G401.6 (cell line): Measurements from ENCODE around the gene IGF2BP1.
A peak's percentile ranks its signal among the peaks of the same experiment; 100 is the strongest.
"Not testable (repeated sequence)": the region's sequence is repeated elsewhere in the genome, so short reads cannot be mapped to it uniquely, and the experiment has no call there.

Source experiments
- FAIRE-seq: peaks from 2 replicates; lab custom pipeline; 2012; peaks lifted over from hg19 to GRCh38; lab: Jason Lieb, UNC

IGF2BP1 gene

DNA sequence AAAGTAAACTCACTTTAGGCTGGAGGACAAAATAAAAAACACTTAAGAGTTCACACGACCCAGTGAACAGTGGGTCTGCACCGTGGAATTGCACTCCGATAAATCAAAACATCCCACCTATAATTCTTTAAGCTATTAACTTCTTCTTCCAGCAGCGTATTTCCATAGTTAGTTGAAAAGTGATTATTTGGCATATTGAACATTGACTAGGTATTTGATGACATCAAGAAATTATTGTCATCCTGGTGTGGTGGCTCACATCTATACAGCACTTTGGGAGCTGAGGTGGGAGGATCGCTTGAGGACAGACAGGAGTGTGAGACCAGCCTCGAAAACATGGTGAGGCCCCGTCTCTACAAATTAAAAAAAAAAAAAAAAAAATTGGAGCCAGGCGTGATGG lies 23.4 kb downstream of the IGF2BP1 start:
- no peak for FAIRE-seq

DNA sequence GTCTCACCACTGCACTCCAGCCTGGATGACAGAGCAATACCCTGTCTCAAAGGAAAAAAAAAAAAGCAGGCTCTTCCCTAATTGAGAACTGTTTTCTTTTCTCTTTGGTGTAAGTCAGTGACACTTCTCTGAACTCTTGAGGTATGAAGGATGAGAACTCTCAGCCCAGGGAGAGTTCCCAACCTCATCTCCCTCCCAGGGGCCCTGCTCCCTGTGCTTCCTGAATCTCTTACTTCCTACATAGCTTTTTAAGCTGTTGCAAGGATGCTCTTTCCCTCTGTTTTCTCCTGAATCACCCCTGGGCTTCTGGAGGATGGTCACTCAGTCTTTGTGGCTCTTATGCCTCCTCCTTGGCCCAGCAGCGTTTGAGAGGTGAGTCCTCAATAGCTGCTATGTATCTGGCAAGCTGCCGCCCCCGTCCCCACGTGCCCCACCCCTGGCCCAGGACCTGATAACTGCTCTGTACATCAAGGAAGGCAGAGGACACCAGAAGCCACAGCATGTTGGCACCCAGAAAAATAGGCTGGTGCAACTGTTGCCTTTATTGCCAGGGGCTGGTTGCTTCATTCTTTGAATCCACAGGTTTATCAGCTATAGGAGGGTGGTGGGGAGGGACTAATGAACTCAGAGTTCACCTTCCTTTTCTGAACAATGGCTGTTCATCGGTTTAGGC lies 24.0 kb downstream of the IGF2BP1 start:
- no peak for FAIRE-seq

DNA sequence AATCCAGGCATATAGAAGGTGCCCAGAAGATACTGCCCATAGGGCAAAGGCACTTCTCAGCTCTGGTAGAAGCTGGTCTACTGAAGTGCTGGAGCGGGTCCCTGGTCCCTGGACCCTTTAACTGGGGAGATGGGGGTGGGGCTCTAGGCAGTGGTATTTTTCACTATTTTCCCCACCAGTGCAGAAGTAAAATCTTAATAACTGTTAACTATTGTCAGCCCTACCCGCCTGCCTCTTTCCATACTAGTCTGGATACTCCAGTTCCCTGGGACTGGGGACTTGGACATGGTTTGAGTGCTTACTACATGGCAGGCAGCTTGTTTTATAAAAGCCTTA lies 24.6 kb downstream of the IGF2BP1 start:
- no peak for FAIRE-seq

DNA sequence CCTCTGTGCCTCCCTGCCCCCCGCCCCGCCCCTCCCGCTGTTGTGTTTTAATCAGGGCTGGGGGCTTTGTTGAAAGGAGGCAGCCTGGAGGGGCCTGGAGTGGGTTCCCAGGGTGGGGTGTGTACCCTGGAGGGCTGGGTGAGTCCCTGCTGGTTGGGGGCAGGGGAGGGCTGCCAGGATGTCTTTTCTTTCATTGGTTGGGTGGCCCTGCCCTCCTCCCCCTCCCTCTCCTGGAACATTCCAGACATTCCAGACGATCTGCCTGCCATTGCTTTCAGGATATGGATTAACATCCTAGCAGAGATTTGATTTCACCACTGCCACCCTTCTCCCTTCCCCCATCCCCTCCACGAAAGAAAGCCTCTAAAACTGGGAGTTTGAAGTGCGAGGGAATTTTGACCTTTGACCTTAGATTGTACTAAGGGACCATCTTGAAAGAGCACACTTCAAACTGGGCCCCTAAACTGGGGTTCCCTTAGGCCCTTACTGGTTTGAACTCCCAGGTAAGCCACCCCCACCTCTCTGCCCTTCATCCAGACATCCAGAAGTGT lies 25.3 kb downstream of the IGF2BP1 start:
- FAIRE-seq = no peak

DNA sequence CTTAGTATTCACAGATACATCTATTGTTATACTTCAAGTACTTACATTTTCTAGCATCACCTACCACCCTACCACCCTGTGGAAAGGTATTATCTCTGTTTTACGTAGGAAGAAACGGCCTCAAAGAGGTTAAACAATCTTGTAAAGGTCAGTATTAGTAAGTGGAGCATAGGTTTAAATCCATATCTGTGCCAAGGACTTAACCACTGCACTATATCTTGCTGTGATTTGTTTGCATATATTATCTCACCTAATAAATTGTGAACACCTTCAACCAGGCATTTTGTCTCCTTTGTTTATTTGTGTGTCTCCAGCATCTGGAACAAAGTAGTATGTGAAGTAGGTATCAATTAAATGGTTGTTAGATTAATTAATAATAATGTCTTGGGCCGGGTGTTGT lies 27.3 kb downstream of the IGF2BP1 start:
- FAIRE-seq = no peak

DNA sequence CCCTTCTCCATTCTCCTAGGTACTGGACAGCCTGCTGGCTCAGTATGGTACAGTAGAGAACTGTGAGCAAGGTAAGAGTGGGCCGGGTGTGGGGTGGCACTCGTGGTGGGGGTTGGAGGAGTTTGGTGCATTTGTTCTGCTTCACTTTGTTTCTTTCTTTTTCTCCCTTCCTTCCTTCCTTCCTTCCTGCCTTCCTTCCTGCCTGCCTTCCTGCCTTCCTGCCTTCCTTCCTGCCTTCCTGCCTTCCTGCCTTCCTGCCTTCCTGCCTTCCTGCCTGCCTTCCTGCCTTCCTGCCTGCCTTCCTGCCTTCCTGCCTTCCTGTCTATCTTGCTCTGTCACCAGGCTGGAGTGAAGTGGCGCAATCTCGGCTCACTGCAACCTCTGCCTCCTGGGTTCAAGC lies 29.3 kb downstream of the IGF2BP1 start:
- FAIRE-seq = not testable (repeated sequence)

DNA sequence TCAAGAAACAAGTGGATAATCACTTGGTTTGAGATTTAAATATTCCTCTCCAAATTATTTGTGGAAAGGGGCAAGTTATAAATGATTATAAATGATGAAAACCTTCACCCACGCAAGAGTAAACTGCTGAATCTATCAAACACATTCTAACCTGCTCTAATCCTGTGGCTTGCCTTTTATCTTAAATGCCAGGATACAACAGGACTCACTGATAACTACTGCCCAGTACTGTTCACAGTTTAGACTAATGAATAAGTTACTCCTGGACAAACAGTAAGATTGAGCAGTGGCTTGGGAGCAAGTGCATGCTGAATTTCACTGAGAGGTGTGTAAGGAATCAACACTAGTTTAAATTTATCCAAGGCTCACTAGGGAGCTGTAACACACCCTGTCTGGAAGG lies 31.1 kb downstream of the IGF2BP1 start:
- no peak for FAIRE-seq

DNA sequence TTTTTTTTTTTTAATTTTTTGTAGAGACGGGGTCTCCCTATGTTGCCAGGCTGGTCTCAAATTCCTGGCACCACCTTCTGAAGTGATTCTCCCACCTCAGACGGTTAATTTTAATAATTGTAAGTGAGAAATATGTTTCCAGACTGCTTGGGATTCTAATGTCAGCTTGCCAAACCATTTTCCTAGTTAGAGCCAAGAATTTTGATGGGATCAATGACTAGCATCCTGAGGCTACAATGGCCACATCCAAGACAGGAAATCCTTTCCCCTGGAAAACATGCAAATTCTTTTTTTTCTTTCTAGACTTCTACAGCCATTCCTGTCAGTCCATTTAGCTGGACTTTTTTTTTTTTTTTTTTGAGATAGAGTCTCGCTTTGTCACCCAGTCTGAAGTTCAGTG lies 32.6 kb downstream of the IGF2BP1 start:
- FAIRE-seq = no peak

DNA sequence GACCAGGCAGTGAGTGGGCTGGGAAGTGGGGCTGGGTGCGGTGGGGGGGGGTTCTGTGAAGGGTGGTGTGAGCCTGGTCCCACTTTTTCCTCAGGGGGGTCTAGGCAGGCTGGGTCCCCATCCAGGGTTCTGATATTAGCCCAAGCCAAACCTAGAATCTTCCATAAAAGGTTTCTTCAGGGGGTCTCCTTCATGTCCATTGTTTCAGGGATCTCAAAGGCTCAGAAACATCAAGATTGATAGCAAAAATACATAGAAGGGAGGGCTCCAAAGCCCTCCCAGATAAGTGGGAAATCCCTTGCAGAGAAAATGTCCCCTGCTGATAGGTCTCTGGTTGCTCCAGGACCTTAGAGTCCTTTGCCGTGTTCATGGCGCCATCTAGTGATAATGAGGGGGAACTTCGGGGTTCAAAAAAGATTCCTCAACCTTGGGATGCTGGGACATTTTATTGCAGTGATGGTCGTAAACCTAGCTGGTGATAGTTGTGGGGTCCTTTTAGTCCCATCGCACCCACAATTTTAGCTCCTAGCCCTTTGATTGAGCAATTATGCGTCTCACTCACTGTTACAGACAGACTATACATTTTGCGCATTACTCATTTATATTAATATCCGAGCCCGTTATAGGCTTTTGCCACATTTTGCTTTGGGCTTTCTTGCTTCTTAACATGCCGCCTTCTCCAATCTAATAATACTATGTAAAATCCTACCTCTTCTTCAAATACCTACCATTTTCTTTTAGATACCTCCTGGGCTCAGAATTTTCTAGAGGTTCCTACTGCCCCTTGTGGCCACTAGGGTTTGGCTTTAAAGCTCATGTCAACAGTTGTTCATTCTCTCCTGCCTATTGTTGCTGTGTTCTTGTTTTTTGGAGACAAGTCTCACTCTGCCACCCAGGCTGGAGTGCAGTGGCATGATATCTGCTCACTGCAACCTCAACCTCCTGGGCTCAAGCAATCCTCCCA lies 35.1 kb downstream of the IGF2BP1 start:
- FAIRE-seq = peak; percentile 89

DNA sequence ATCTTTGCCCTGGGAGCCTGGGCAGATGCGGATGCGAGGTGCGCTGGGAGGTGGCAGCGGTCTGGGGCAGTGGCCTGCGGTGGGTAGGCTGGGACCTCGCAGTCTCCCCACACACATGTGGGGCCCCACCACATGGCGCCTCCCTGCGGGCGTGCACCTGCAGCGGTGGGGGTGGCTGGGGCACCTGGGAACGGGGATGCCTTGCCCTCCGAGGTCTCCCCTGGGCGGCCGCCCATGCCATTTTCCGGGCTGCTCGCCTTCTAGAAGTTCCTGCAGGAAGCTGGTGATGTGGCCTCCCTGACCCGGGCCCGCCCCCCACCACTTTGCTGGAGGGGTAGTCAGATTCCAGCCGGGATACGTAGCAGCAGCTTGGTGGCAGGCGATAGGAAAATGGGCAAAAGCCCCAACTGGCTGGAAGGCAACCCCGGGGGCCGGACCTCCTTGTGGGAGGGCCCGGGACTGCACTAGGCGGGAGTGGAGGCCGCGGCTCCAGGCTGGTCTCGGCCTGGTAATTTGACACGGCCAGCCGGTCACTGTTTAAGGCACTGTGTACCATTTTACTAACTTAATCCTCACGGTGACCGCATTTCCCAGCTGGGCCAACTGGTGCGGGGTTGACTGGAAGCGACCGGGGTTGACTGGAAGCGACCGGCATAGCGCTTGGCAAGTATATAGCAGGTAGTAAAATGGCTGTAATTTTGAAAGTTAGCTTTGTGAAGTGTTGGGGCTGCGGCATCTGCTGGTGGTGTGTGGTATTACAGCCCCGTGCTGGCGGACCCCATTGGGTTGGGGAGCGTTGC lies 38.5 kb downstream of the IGF2BP1 start:
- FAIRE-seq = no peak

DNA sequence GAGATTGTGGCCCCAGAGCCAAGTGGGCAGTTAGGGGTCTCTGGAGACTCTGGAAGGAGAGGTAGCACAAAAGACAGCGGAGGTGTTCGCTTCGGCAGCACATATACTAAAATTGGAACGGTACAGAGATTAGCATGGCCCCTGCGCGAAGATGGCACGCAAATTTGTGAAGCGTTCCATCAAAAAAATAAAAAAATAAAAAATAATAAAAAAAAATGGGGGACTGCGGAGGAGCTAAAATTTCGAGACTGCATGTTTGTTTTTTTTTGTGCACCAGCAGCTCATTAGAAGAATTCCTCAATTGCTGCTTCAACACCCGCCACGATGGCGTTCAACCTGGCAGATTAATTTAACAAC lies 39.1 kb downstream of the IGF2BP1 start:
- no peak for FAIRE-seq

DNA sequence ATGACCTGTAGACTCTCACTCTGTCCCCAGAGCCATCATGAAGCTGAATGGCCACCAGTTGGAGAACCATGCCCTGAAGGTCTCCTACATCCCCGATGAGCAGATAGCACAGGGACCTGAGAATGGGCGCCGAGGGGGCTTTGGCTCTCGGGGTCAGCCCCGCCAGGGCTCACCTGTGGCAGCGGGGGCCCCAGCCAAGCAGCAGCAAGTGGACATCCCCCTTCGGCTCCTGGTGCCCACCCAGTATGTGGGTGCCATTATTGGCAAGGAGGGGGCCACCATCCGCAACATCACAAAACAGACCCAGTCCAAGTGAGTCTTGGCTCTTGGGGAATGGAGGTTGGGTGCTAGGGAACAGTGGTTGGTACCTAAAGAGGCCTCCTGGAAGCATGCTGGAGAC lies 41.0 kb downstream of the IGF2BP1 start:
- no peak for FAIRE-seq

DNA sequence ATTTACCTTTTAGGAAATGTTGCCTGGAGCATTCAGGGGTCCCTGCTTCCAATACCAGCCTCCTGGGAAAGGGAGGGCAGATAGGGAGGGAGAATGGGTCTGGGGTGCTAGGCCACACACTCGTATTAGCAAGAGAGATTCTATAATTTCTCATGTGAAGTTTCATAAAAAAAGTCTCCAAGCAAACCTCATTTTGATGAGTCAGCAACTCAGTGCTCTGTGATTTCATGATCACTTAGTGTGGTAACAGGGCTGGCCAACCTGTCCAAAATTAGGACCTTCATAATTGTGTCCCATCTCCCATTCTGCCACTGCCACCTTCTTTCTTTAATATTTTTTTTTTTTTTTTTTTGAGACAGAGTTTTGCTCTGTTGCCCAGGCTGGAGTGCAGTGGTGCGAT lies 41.4 kb downstream of the IGF2BP1 start:
- FAIRE-seq = no peak

DNA sequence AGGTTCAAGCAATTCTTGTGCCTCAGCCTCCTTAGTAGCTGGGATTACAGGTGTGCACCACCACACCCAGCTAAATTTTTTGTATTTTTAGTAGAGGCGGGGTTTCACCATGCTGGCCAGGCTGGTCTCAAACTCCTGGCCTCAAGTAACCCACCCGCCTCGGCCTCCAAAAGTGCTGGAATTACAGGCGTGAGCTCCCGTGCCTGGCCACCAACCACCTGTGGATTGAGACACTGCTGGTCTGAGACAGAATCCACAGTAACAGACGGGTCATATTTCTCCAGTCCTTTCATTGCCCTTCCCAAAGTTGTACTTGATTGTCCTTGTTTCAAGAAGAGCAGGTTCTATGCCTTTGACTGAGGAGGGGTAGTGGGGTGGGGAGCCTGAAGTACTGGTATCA lies 42.3 kb downstream of the IGF2BP1 start:
- FAIRE-seq = not testable (repeated sequence)

DNA sequence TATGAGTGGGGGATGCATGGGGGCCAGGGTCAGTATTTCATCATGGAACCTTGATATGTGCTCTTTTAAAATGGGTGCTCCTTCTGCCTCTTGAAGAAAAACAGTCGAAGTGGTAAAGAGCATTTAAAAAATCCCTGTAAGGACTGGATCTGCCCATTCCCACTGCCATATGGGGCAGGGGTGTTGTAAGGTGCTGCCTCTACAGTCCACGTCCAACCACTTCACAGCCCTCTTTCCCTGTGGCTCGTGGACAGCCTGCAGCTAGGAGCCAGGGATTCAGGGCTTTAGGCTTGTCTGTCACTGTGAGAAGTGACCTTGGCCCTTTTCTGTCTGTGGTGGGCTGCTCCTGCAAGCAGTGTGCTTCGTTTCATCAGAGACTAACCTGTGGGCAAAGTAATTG lies 44.3 kb downstream of the IGF2BP1 start:
- FAIRE-seq = no peak

DNA sequence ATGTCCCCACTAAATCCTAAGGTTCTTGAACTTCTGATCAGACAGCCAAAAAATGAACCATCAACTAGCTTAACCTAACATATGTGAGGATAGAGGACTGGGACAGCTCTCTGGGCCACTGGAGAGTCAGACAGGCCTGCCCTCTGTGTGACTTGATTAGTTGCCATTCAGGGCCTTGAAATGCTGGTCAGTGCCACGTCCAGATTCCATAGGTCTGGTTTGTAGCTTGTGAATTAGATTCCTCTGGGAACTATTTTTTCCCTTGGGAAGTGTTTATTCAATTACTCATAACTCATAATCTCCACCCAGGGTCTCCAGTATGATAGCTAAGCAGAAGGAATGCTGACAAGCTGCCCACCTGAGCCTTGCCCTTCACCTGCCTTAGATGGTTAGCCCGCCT lies 48.2 kb downstream of the IGF2BP1 start:
- no peak for FAIRE-seq

DNA sequence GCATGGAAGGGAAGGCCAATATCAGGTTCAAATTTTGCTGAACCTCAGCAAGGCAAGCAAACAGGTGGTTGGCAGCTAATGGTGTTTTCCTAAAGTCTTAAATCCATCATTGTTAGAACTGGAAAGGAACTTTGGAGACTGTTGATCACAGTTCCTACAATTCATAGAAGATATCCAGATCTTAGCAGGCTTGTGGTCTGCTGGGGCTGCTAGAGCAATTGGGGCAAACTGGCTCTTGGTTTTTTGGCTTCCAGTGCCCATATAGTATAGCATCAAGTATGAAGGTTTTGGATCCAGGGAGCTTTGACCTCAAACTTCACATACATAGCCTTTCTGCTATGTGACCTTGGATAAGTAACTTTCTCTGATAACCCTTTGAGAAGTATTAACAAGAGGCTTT lies 49.7 kb downstream of the IGF2BP1 start:
- no peak for FAIRE-seq

DNA sequence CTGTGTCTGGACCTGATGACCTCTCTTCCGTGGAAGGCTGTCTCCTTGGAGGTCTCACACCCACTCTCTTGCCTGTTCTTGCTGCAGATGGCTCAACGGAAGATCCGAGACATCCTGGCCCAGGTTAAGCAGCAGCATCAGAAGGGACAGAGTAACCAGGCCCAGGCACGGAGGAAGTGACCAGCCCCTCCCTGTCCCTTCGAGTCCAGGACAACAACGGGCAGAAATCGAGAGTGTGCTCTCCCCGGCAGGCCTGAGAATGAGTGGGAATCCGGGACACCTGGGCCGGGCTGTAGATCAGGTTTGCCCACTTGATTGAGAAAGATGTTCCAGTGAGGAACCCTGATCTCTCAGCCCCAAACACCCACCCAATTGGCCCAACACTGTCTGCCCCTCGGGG lies 52.1 kb downstream of the IGF2BP1 start:
- no peak for FAIRE-seq

DNA sequence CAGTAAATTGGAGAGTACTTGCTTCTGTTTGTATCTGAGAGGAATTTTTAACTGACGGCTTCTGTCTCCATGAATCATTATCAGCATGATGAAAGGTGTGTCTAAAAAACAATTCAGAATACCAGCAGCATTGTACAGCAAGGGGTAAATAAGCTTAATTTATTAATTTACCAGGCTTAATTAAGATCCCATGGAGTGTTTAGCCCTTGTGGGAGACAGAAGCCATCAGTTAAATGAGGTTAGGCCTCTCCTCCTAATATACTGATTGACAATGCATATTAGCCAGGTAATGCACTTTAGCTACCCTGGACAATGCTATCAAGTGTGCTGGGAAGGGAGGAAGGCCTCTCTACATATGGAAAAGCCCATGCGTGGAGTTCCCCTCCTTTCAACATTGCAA lies 53.4 kb downstream of the IGF2BP1 start:
- no peak for FAIRE-seq

DNA sequence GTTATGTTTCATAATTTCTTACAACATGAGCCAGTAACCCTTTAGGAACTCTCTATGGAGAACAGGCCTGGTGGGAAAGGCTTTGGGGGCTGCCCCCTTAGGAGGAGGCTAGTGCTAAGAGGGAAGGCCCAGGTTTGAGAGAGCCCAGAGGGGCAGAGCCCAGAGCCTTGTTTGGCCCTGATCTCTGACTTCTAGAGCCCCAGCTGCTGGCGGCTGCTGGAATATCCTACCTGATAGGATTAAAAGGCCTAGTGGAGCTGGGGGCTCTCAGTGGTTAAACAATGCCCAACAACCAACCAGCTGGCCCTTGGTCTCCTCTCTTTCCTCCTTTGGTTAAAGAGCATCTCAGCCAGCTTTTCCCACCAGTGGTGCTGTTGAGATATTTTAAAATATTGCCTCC lies 54.1 kb downstream of the IGF2BP1 start:
- FAIRE-seq = no peak

DNA sequence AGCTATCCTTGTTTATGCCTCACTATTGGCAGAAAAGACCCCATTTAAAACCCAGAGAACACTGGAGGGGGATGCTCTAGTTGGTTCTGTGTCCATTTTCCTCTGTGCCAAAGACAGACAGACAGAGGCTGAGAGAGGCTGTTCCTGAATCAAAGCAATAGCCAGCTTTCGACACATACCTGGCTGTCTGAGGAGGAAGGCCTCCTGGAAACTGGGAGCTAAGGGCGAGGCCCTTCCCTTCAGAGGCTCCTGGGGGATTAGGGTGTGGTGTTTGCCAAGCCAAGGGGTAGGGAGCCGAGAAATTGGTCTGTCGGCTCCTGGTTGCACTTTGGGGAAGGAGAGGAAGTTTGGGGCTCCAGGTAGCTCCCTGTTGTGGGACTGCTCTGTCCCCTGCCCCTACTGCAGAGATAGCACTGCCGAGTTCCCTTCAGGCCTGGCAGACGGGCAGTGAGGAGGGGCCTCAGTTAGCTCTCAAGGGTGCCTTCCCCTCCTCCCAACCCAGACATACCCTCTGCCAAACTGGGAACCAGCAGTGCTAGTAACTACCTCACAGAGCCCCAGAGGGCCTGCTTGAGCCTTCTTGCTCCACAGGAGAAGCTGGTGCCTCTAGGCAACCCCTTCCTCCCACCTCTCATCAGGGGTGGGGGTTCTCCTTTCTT lies 56.1 kb downstream of the IGF2BP1 start:
- FAIRE-seq = no peak

DNA sequence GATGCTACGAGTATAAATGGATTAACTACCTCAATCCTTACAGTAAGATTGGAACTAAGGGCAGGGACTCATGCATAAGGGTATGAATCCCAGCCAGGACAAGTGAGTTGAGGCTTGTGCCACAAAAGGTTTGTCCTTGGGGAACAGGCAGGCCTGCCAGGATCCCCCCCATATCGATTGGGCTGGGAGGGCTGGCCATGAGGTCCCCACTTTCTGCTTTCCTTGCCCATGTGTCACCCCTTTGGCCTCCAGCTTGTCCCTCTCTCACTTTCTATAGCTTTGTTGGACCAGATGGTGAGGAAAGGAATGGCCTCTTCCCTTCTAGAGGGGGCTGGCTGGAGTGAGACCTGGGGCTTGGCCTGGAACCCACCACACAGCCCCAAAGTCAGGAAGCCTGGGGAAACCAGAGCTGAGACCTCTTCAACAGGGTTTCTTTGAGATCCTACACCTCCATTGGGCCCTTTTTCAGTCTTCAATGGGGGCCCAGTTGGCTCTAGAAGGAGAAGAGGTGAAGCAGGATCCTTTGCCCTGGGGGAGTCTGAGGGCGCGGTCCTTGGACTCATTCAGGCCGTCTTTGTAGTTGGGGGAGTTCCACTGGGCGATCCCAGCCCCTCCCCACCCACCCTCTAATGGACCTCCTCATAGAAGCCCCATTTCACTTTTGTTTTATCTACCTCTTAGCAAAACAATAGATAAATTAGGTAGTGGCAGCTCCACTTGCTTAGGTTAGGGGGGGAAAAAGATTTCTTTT lies 57.3 kb downstream of the IGF2BP1 start:
- FAIRE-seq = no peak
